Measurements from ENCODE around the gene USP43. TPM values are rescaled to one million over a fixed set of nuclear protein-coding genes. Genes with fewer than 3 reads are reported as not detected.

Gene USP43
- total and polyA plus RNA-seq, 2 donors (not counting 1 experiment from before 2014, with no cell fraction given) = 0.16 to 0.30 TPM

GRCh38 chr17:9643611-9644010, 1.7 kb upstream of the USP43 start:
- ATAC-seq (ENCODE audit: low read depth) = no peak
- Histone ChIP-seq H3K79me2 (ENCODE audit: control insufficient read depth, insufficient read depth, low read length) (no peaks in the 10 kb centered on the region), H3K4me2 (replicated peaks; ENCODE audit: low read depth, low read length, poor library complexity, severe bottlenecking) (no peak overlapping the region), H3K9me3 (ENCODE audit: control extremely low read depth in 1 of 3, control insufficient read depth in 2 of 3, insufficient read depth in 1 of 3, low read length in 2 of 3) (peaks cover 0 to 4% (median 0%) of the 10 kb centered on the region in 3 donors), H3K9ac (ENCODE audit: low read length) (no peak overlapping the region), H3K27ac (ENCODE audit: low read length in 2 of 2) (no peak overlapping the region), H3K27me3 (replicated peaks in 1 of 4; ENCODE audit: control extremely low read depth in 1 of 4, control insufficient read depth in 3 of 4, insufficient read depth in 4 of 4, low read length in 3 of 4) (peaks cover 0 to 27% (median 15%) of the 10 kb centered on the region in 4 experiments), H3K36me3 (replicated peaks in 1 of 2; ENCODE audit: control extremely low read depth in 1 of 2, control insufficient read depth in 1 of 2, extremely low read depth in 1 of 2, insufficient read depth in 2 of 2, low read length in 1 of 2) (no peaks in the 10 kb centered on the region), H3K4me3 (ENCODE audit: control extremely low read depth in 1 of 5, extremely low read depth in 1 of 5, insufficient read depth in 1 of 5, low read depth in 2 of 5, low read length in 4 of 5) (no peak overlapping the region), H3K4me1 (ENCODE audit: control insufficient read depth in 2 of 2, insufficient read depth in 2 of 2, low read length in 2 of 2) (peaks cover 11 to 12% of the 10 kb centered on the region in 2 donors), H4K20me1 (ENCODE audit: control insufficient read depth, insufficient read depth, low read length, poor library complexity, severe bottlenecking) (no peaks in the 10 kb centered on the region), H2AFZ (ENCODE audit: insufficient read depth, low read depth, low read length, poor library complexity, severe bottlenecking) (no peak overlapping the region)
- DNase-seq = no peak
- intact Hi-C loops (cut with micrococcal nuclease) = no loop called here
- Mint-ChIP-seq H3K27ac (no peak overlapping the region), H3K4me1 (peaks cover 17% of the 10 kb centered on the region), H3K9me3 (ENCODE audit: insufficient read depth) (no peaks in the 10 kb centered on the region), H3K27me3 (peaks cover 51% of the 10 kb centered on the region), H3K4me3 (peak overlapping the region; percentile 41)
- ChIA-PET CTCF (no interaction called here), POLR2A (no interaction called here)
- TF ChIP-seq EZH2 (IDR thresholded peaks at IDR 0.05; ENCODE audit: borderline replicate concordance, insufficient read depth, low read depth, low read length, poor library complexity, severe bottlenecking) (no peak), CTCF (IDR thresholded peaks at IDR 0.05) (no peak)
- 98% methylated on average over 5 of the region's 5 CpGs for WGBS (ENCODE audit: insufficient coverage)

- ChIA-PET POLR2A (no interaction called here), CTCF (no interaction called here)
- peaks cover 11 to 12% of the 10 kb centered on the region in 2 donors for H3K4me1 ChIP-seq (ENCODE audit: control insufficient read depth in 2 of 2, insufficient read depth in 2 of 2, low read length in 2 of 2)
- DNase-seq (peak; percentile 22), ATAC-seq (ENCODE audit: low read depth) (no peak)
- no peaks in the 10 kb centered on the region for H4K20me1 ChIP-seq (ENCODE audit: control insufficient read depth, insufficient read depth, low read length, poor library complexity, severe bottlenecking)
- no peaks in the 10 kb centered on the region for H3K9me3 Mint-ChIP-seq (ENCODE audit: insufficient read depth)
- peak overlapping the region; percentile 90 for H3K4me2 ChIP-seq (replicated peaks; ENCODE audit: low read depth, low read length, poor library complexity, severe bottlenecking)
- no peak overlapping the region for H3K27ac Mint-ChIP-seq
- H3K27me3 Mint-ChIP-seq = peaks cover 43% of the 10 kb centered on the region
- WGBS (ENCODE audit: insufficient coverage) = 2% methylated on average over 51 of the region's 51 CpGs
- H3K79me2 ChIP-seq (ENCODE audit: control insufficient read depth, insufficient read depth, low read length) = no peaks in the 10 kb centered on the region
- H3K27ac ChIP-seq (ENCODE audit: low read length in 2 of 2) = no peak overlapping the region
- TF ChIP-seq CTCF (IDR thresholded peaks at IDR 0.05) = no peak
- no peaks in the 10 kb centered on the region for H3K36me3 ChIP-seq (replicated peaks in 1 of 2; ENCODE audit: control extremely low read depth in 1 of 2, control insufficient read depth in 1 of 2, extremely low read depth in 1 of 2, insufficient read depth in 2 of 2, low read length in 1 of 2)
- peaks cover 0 to 27% (median 15%) of the 10 kb centered on the region in 4 experiments for H3K27me3 ChIP-seq (replicated peaks in 1 of 4; ENCODE audit: control extremely low read depth in 1 of 4, control insufficient read depth in 3 of 4, insufficient read depth in 4 of 4, low read length in 3 of 4)
- H2AFZ ChIP-seq (ENCODE audit: insufficient read depth, low read depth, low read length, poor library complexity, severe bottlenecking) = peak overlapping the region; percentile 76
- H3K9me3 ChIP-seq (ENCODE audit: control extremely low read depth in 1 of 3, control insufficient read depth in 2 of 3, insufficient read depth in 1 of 3, low read length in 2 of 3) = peaks cover 0 to 4% (median 0%) of the 10 kb centered on the region in 3 donors
- peaks cover 17% of the 10 kb centered on the region for H3K4me1 Mint-ChIP-seq
- H3K4me3 ChIP-seq (ENCODE audit: control extremely low read depth in 1 of 5, extremely low read depth in 1 of 5, insufficient read depth in 1 of 5, low read depth in 2 of 5, low read length in 4 of 5) = peak overlapping the region in 4 of 5 experiments; percentile 27 to 63 (median 54)
- intact Hi-C loops (cut with micrococcal nuclease) = no loop called here
- peak overlapping the region; percentile 84 for H3K4me3 Mint-ChIP-seq
- peak overlapping the region; percentile 59 for H3K9ac ChIP-seq (ENCODE audit: low read length)
Measured at GRCh38 chr17:9645851-9646545, 681 bp downstream of the USP43 start.
